Memory B cell (primary cell): Measurements from ENCODE around the gene DEFB113.

Source experiments
- ATAC-seq: fragments of 150-1000 bp; cut with Tn5 transposase; 2 replicates; pipeline ENCODE4 v1.10.0; 2021; ENCODE audit warnings: low read depth, mild to moderate bottlenecking, moderate library complexity
- DNase-seq, 2 donors: peaks; one replicate each; pipeline ENCODE4 v3.0.0; 2022; ENCODE audit warnings: low spot score in 2 of 2
- H3K27ac Mint-ChIP-seq: one replicate; pipeline ENCODE4 v1.8.0; 2022; ENCODE audit warnings: mild to moderate bottlenecking, moderate library complexity, mixed read lengths
- H3K27me3 Mint-ChIP-seq: one replicate; pipeline ENCODE4 v1.8.0; 2022; ENCODE audit warnings: mixed read lengths
- H3K36me3 Mint-ChIP-seq: one replicate; pipeline ENCODE4 v1.8.0; 2022; ENCODE audit warnings: mild to moderate bottlenecking, mixed read lengths
- H3K4me1 Mint-ChIP-seq: one replicate; pipeline ENCODE4 v1.8.0; 2022; ENCODE audit warnings: mixed read lengths
- H3K4me3 Mint-ChIP-seq: one replicate; pipeline ENCODE4 v1.8.0; 2022; ENCODE audit warnings: mild to moderate bottlenecking, moderate library complexity, mixed read lengths
- H3K9me3 Mint-ChIP-seq: one replicate; pipeline ENCODE4 v1.8.0; 2022; ENCODE audit warnings: mixed read lengths

The DEFB113 gene

DNA sequence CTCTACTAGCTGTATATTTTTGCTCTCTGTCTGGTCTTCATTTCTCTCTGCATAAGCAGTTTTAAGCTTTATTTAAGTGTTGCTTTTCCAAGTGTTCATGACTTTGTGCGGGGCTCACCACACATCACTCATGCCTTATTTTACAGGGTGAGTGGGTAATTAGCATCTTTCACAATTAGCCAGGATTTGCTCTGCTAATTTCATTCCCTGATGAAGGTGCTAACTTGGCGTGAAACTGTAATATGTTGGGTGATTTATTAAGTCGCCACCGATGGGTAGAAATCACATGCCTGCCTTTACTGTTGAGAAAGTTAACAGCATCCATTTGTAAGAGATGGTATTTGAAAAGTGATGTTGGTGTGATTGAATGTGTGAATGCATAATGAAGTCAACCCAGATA is 50.2 kb downstream of the DEFB113 start:
- no peak overlapping the region for H3K4me3 Mint-ChIP-seq
- ATAC-seq, result no peak

DNA sequence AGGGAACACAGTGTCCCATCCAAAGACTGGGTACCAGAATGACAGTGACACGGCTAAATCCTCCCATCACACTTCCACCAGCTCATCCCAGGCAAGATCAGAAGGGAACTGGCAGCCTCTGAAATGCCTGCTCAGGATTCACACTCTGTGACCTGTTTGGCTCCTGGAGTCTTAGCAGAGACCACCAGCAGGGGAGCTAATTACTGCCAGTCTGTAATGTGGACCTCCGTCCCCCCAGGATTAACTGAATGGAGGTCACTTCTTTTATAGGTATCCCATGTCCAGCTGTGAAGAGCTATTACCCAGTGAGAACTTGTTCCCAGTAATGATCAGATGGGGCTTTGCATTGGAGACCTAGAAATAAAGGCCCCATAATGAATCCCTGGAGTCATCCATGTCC is 50.6 kb downstream of the DEFB113 start:
- Mint-ChIP-seq H3K4me3 (no peak overlapping the region), H3K27me3 (no peaks in the 10 kb centered on the region), H3K36me3 (no peaks in the 10 kb centered on the region), H3K27ac (no peak overlapping the region), H3K4me1 (no peaks in the 10 kb centered on the region), H3K9me3 (peaks cover 6% of the 10 kb centered on the region)
- DNase-seq (no peak), ATAC-seq (no peak)

More for the DNA sequence above, 50.2 kb downstream of the DEFB113 start:
- Mint-ChIP-seq H3K27me3 (no peaks in the 10 kb centered on the region), H3K4me1 (no peaks in the 10 kb centered on the region), H3K9me3 (peaks cover 6% of the 10 kb centered on the region), H3K27ac (no peak overlapping the region), H3K36me3 (no peaks in the 10 kb centered on the region)
- no peak for DNase-seq
